K562 (cell line): Measurements from ENCODE around the gene CMTM4. TPM values are rescaled to one million over a fixed set of nuclear protein-coding genes. Genes with fewer than 3 reads are reported as not detected.

ENCODE experiments used
- ATAC-seq: fragments of 200-7000 bp; cut with Tn5 transposase; 3 replicates; pipeline ENCODE4 v1.9.1; 2020; ENCODE audit warnings: moderate library complexity
- BruUV-seq: library from RNA; stranded (reverse); fragments of 400-500 nt; replicated peaks from 2 replicates; lab custom pipeline; 2021; lab: Mats Ljungman, UMichigan
- CTCF ChIA-PET: fragments of 300-600 bp; formaldehyde crosslinking; extraction: SDS; loops from one replicate; lab custom pipeline; 2021; ENCODE audit warnings: low intra/inter-chr PET ratio; lab: Yijun Ruan, JAX
- POLR2A ChIA-PET: fragments of 300-600, 350-650 bp; sonication (Branson Sonifier 250); formaldehyde crosslinking; extraction: SDS; loops from one replicate; lab custom pipeline; 2021; ENCODE audit warnings: antibody characterized with exemption, inconsistent platforms; lab: Yijun Ruan, JAX
- DNase-seq, 4 experiments: peaks; one replicate each; pipeline versions ENCODE4 v3.0.0 to v3.0.0-alpha.2; 2011 to 2018; ENCODE audit warnings: low spot score in 3 of 4, mixed read lengths in 3 of 4; ENCODE audit errors: extremely low read depth in 1 of 4
- FAIRE-seq: peaks from 2 replicates; lab custom pipeline; 2011; peaks lifted over from hg19 to GRCh38; lab: Jason Lieb, UNC
- H2AFZ ChIP-seq: 2 replicates; pipeline ENCODE4 v1.6.0; 2011; ENCODE audit warnings: low read depth, low read length, control low read depth, inconsistent platforms
- H3K27ac ChIP-seq: fragments of 200-600 bp; 3 replicates; pipeline ENCODE4 v1.8.0; 2011; ENCODE audit warnings: low read depth, mild to moderate bottlenecking, control low read depth, inconsistent platforms, low read length, moderate library complexity, mixed read lengths; ENCODE audit errors: extremely low read depth
- H3K27me3 ChIP-seq, 2 experiments: fragments of 300-600 bp in 1 of 2; 2 replicates in 1 of 2; 3 replicates in 1 of 2; pipeline versions ENCODE4 v1.6.0 to v1.8.0; 2011; ENCODE audit warnings: inconsistent platforms in 2 of 2, low read length in 2 of 2, mild to moderate bottlenecking in 1 of 2, mixed read lengths in 1 of 2, moderate library complexity in 1 of 2; ENCODE audit not compliant: control insufficient read depth in 2 of 2, insufficient read depth in 2 of 2
- H3K36me3 ChIP-seq: fragments of 300-600 bp; 3 replicates; pipeline ENCODE4 v1.8.0; 2011; ENCODE audit warnings: mild to moderate bottlenecking, low read length, inconsistent platforms; ENCODE audit not compliant: control insufficient read depth, insufficient read depth
- H3K4me1 ChIP-seq, 2 experiments: fragments of 200-600 bp in 1 of 2; replicated peaks in 1 of 2; 2 replicates in 1 of 2; 3 replicates in 1 of 2; pipeline versions ENCODE4 v1.5.1 to v1.8.0; 2011; ENCODE audit warnings: inconsistent platforms in 2 of 2, low read length in 2 of 2, mild to moderate bottlenecking in 1 of 2, mixed read lengths in 1 of 2, moderate library complexity in 1 of 2; ENCODE audit not compliant: control insufficient read depth in 2 of 2, insufficient read depth in 2 of 2
- H3K4me2 ChIP-seq: 2 replicates; pipeline ENCODE4 v1.6.1; 2011; ENCODE audit warnings: low read length, control low read depth, inconsistent platforms, mixed read lengths; ENCODE audit not compliant: insufficient read depth
- H3K4me3 ChIP-seq: fragments of 200-600 bp; sonication (generic), shearing (Covaris generic); 2 replicates; pipeline ENCODE4 v1.5.1; 2016; ENCODE audit warnings: control low read depth, inconsistent platforms
- H3K79me2 ChIP-seq: fragments of 200-600 bp; 3 replicates; pipeline ENCODE4 v1.8.0; 2011; ENCODE audit warnings: low read length, inconsistent platforms; ENCODE audit not compliant: control insufficient read depth, insufficient read depth
- H3K9ac ChIP-seq, 2 experiments: 2 replicates each; pipeline versions ENCODE4 v1.6.0 to v1.6.1; 2011; ENCODE audit warnings: low read depth in 2 of 2, low read length in 2 of 2, control low read depth in 1 of 2, inconsistent platforms in 1 of 2, mild to moderate bottlenecking in 1 of 2, mixed read lengths in 1 of 2; ENCODE audit not compliant: insufficient read depth in 1 of 2
- H3K9me1 ChIP-seq: one replicate; pipeline ENCODE4 v1.6.0; 2011; ENCODE audit warnings: inconsistent platforms, mild to moderate bottlenecking, low read length, moderate library complexity; ENCODE audit not compliant: control insufficient read depth, insufficient read depth
- H3K9me3 ChIP-seq: replicated peaks from 2 replicates; pipeline ENCODE4 v1.5.1; 2011; ENCODE audit warnings: low read depth, low read length, inconsistent platforms; ENCODE audit not compliant: control insufficient read depth, insufficient read depth
- H4K20me1 ChIP-seq: replicated peaks from 2 replicates; pipeline ENCODE4 v1.6.1; 2011; ENCODE audit warnings: low read length, inconsistent platforms, mixed read lengths; ENCODE audit not compliant: control insufficient read depth, insufficient read depth
- ATF3 ChIP-seq, 2 experiments: fragments of 450-650 bp in 1 of 2; sonication (generic) in 1 of 2; formaldehyde crosslinking in 1 of 2; IDR thresholded peaks in 1 of 2; conservative IDR thresholded peaks in 1 of 2; 2 replicates each; pipeline versions ENCODE4 v1.6.1 to v1.8.1; 2016 to 2023; ENCODE audit warnings: mild to moderate bottlenecking in 2 of 2, moderate library complexity in 2 of 2, inconsistent platforms in 1 of 2, missing genetic modification reagents in 1 of 2
- CEBPB ChIP-seq: fragments of 450-650 bp; IDR thresholded peaks from 2 replicates; pipeline ENCODE4 v1.6.1; 2016; ENCODE audit warnings: missing genetic modification characterization, missing compliant biosample characterization
- GTF3C2 ChIP-seq: IDR thresholded peaks from 3 replicates; pipeline ENCODE4 v1.6.1; 2011; ENCODE audit warnings: borderline replicate concordance, mild to moderate bottlenecking, moderate library complexity; ENCODE audit not compliant: insufficient read length; ENCODE audit errors: extremely low read depth
- NR2F6 ChIP-seq: fragments of 450-650 bp; formaldehyde crosslinking; IDR thresholded peaks from 2 replicates; pipeline ENCODE4 v1.4.0; 2020; ENCODE audit warnings: mild to moderate bottlenecking
- PREB ChIP-seq: sonication (generic); formaldehyde crosslinking; IDR thresholded peaks from 2 replicates; pipeline ENCODE4 v1.8.1; 2023; ENCODE audit warnings: mild to moderate bottlenecking, missing genetic modification reagents
- RBM25 ChIP-seq: fragments of 200-400 bp; formaldehyde crosslinking; IDR thresholded peaks from 2 replicates; pipeline ENCODE4 v1.6.1; 2018; ENCODE audit warnings: low read length, low read depth, moderate library complexity; ENCODE audit not compliant: severe bottlenecking
- TCFL5 ChIP-seq: fragments of 250-450 bp; sonication (Bioruptor Pico); conservative IDR thresholded peaks from 2 replicates; pipeline ENCODE4 v1.6.1; 2021; ENCODE audit warnings: mild to moderate bottlenecking, moderate library complexity, matching md5 sums
- ZNF197 ChIP-seq: fragments of 200-800 bp; sonication (Bioruptor generic); IDR thresholded peaks from 2 replicates; pipeline ENCODE4 v1.6.1; 2016; ENCODE audit warnings: low read depth, missing genetic modification characterization, missing compliant biosample characterization
- ZNF57 ChIP-seq: fragments of 450-650 bp; formaldehyde crosslinking; IDR thresholded peaks from 2 replicates; pipeline ENCODE4 v1.4.0; 2020; ENCODE audit warnings: mild to moderate bottlenecking, moderate library complexity
- WGBS: fragments of 100-300 bp; shearing (Covaris generic); methylation state at CpG from one replicate; pipeline ENCODE4 v1.1.6; 2016; ENCODE audit warnings: low coverage, mixed read lengths; ENCODE audit not compliant: insufficient coverage; ENCODE audit errors: missing lambda C conversion rate; 5-methylcytosine and 5-hydroxymethylcytosine counted together
- in situ Hi-C: fragments of 300-500 bp; cut with MboI; formaldehyde crosslinking; loops from 4 replicates; pipeline ENCODE4 v1.15.0; 2018; ENCODE audit warnings: inconsistent platforms, mixed read lengths
- intact Hi-C: fragments of 100-400 bp; cut with micrococcal nuclease; formaldehyde crosslinking; loops from 2 replicates; pipeline ENCODE4 v1.14.2; 2022
- polyA plus RNA-seq, 8 experiments: library from polyadenylated mRNA; depleted of rRNA in 4 of 8; stranded (reverse) in 5 of 8; unstranded in 3 of 8; fragments of >200 nt; fragmentation: Nextera tagmentation in 2 of 8; fragmentation: Illumina TruSeq in 1 of 8; extraction: Ambion mirVana in 2 of 8; extraction: Trizol in 1 of 8; gene quantifications; 2 replicates each; pipeline versions ENCODE4 v1.2.1 to v1.2.3, GENCODE V29; 2011 to 2014; ENCODE audit warnings: inconsistent platforms in 1 of 8, missing spikeins in 1 of 8
- total RNA-seq, 7 experiments: library from RNA; depleted of rRNA in 6 of 7; stranded (reverse); fragments of >200 nt in 6 of 7; fragmentation: Illumina TruSeq in 2 of 7; extraction: Trizol in 2 of 7; gene quantifications; 2 replicates each; pipeline versions ENCODE4 v1.2.1 to v1.2.3, GENCODE V29; 2011 to 2021; ENCODE audit warnings: low replicate concordance in 1 of 7

Gene CMTM4
- total and polyA plus RNA-seq, 9 of the 15 experiments (the other 6 are each of a cell fraction or from before 2014, with no cell fraction given): 2.0 to 21.3 (median 12.5) TPM

- Histone ChIP-seq H3K27ac (no peak overlapping the region), H3K4me1 (peaks cover 0 to 7% of the 10 kb centered on the region in 2 experiments; a peak in 2 of 5 replicates), H3K9ac (no peak overlapping the region), H3K4me3 (no peak overlapping the region), H4K20me1 (no peaks in the 10 kb centered on the region), H3K79me2 (no peaks in the 10 kb centered on the region), H3K4me2 (no peak overlapping the region), H3K9me3 (no peaks in the 10 kb centered on the region), H3K9me1 (no peaks in the 10 kb centered on the region), H2AFZ (no peak overlapping the region), H3K27me3 (no peaks in the 10 kb centered on the region), H3K36me3 (no peaks in the 10 kb centered on the region)
- FAIRE-seq: no peak
- in situ Hi-C loops (no loop called here), intact Hi-C loops (no loop called here)
- 92% methylated on average over 1 of the region's 1 CpG for WGBS
- ATAC-seq: no peak
- no peak for DNase-seq
- ChIA-PET CTCF (no interaction called here), POLR2A (interaction anchor here (2.3 kb wide), 1 partner anchor 10 kb away, joined by 9 read pairs; no protein-coding TSS in a partner anchor)
- peak; percentile 74 for TF ChIP-seq RBM25
- TF ChIP-seq ZNF57 (CRISPR knock-in tag): no peak
- no TSS peak for BruUV-seq
Observed at GRCh38 chr16:66641387-66641786, 55.2 kb downstream of the CMTM4 start.

- no TSS peak for BruUV-seq
- CTCF ChIA-PET: no interaction called here
- WGBS: 47% methylated on average over 3 of the region's 3 CpGs
- DNase-seq (no peak), ATAC-seq (no peak), FAIRE-seq (no peak)
- intact Hi-C loops (no loop called here), in situ Hi-C loops (no loop called here)
- no peaks in the 10 kb centered on the region for H3K36me3 ChIP-seq
- H2AFZ ChIP-seq: no peak overlapping the region
- H3K9ac ChIP-seq: no peak overlapping the region
- H3K4me3 ChIP-seq: no peak overlapping the region
- H3K27ac ChIP-seq: no peak overlapping the region
- no peaks in the 10 kb centered on the region for H3K9me3 ChIP-seq
- H3K27me3 ChIP-seq: no peaks in the 10 kb centered on the region
- H3K4me2 ChIP-seq: no peak overlapping the region
- POLR2A ChIA-PET: interaction anchor here (0.6 to 2.5 kb wide), 3 partner anchors 11 kb away, joined by 3 to 9 read pairs (median 8); no protein-coding TSS in a partner anchor
- peaks cover 0 to 7% of the 10 kb centered on the region in 2 experiments; a peak in 2 of 5 replicates for H3K4me1 ChIP-seq
- no peaks in the 10 kb centered on the region for H3K79me2 ChIP-seq
- no peaks in the 10 kb centered on the region for H4K20me1 ChIP-seq
- H3K9me1 ChIP-seq: no peaks in the 10 kb centered on the region
- no peak for TF ChIP-seq TCFL5
- TF ChIP-seq ZNF197: no peak
- TF ChIP-seq NR2F6: no peak
- TF ChIP-seq ATF3 (IDR thresholded peaks at IDR 0.05): peak; percentile 51
- TF ChIP-seq ATF3 (CRISPR knock-in tag; conservative IDR thresholded peaks at IDR 0.05): no peak
- no peak for TF ChIP-seq PREB
- no peak for TF ChIP-seq GTF3C2
- TF ChIP-seq CEBPB: 0 out of 2 replicates have a peak, but pooled peaks have one; percentile 30
Observed at GRCh38 chr16:66640724-66641314, 55.7 kb downstream of the CMTM4 start.
